A549 (cell line): ENCODE measurements around the gene RHEBL1. TPM values are rescaled to one million over a fixed set of nuclear protein-coding genes. Genes with fewer than 3 reads are reported as not detected.

ENCODE experiments used
- ATAC-seq, 2 experiments: fragments of 200-7000 bp in 1 of 2; fragments of >200 bp in 1 of 2; cut with Nextera tagmentation in 1 of 2; cut with Tn5 transposase in 1 of 2; 3 replicates each; pipeline versions ENCODE4 v1.8.0 to v1.9.1; 2018 to 2020; ENCODE audit warnings: mild to moderate bottlenecking in 1 of 2, moderate library complexity in 1 of 2
- CTCF ChIA-PET: fragments of 300-600 bp; sonication (Branson Sonifier 250); formaldehyde crosslinking; extraction: SDS; loops from one replicate; lab custom pipeline; 2021; ENCODE audit warnings: antibody characterized with exemption, inconsistent platforms; lab: Yijun Ruan, JAX
- POLR2A ChIA-PET: fragments of 350-600 bp; formaldehyde crosslinking; extraction: SDS; loops from one replicate; lab custom pipeline; 2021; ENCODE audit warnings: antibody characterized with exemption, inconsistent platforms; lab: Yijun Ruan, JAX
- DNase-seq, 2 experiments: peaks; one replicate each; pipeline versions ENCODE4 v3.0.0 to v3.0.0-alpha.2; 2011 to 2016; ENCODE audit warnings: low read depth in 1 of 2, low spot score in 1 of 2
- FAIRE-seq: peaks from 2 replicates; lab custom pipeline; 2011; peaks lifted over from hg19 to GRCh38; lab: Jason Lieb, UNC
- H3K27ac ChIP-seq, 2 experiments: fragments of >200 bp; sonication (Bioruptor Twin); formaldehyde crosslinking; 3 replicates each; pipeline ENCODE4 v1.5.1; 2016 to 2017
- H3K4me1 ChIP-seq: fragments of >200 bp; sonication (Bioruptor Twin); formaldehyde crosslinking; 3 replicates; pipeline ENCODE4 v1.6.1; 2016
- H3K4me2 ChIP-seq: fragments of >200 bp; sonication (Bioruptor Twin); formaldehyde crosslinking; 3 replicates; pipeline ENCODE4 v1.6.1; 2016
- H3K4me3 ChIP-seq: fragments of >200 bp; sonication (Bioruptor Twin); formaldehyde crosslinking; 3 replicates; pipeline ENCODE4 v1.5.1; 2016
- H3K9me3 ChIP-seq: fragments of >200 bp; sonication (Bioruptor Twin); formaldehyde crosslinking; 3 replicates; pipeline ENCODE4 v1.6.1; 2016
- CEBPB ChIP-seq, 2 experiments: fragments of >200 bp in 1 of 2; sonication (Bioruptor Twin) in 1 of 2; formaldehyde crosslinking in 1 of 2; IDR thresholded peaks; 2 replicates each; pipeline ENCODE4 v1.6.1; 2012 to 2016
- E2F6 ChIP-seq: IDR thresholded peaks from 2 replicates; pipeline ENCODE4 v1.6.1; 2012; ENCODE audit warnings: low read depth, borderline replicate concordance
- EHMT2 ChIP-seq: fragments of 200-600 bp; sonication (generic); IDR thresholded peaks from 2 replicates; pipeline ENCODE4 v1.6.1; 2016; ENCODE audit warnings: antibody characterized with exemption, low read depth, mild to moderate bottlenecking, moderate library complexity
- EP300 ChIP-seq, 2 experiments: fragments of >200 bp; sonication (Bioruptor Twin); formaldehyde crosslinking; IDR thresholded peaks; 2 replicates in 1 of 2; 3 replicates in 1 of 2; pipeline ENCODE4 v1.6.1; 2016 to 2017
- HDAC2 ChIP-seq: fragments of 200-600 bp; sonication (generic); IDR thresholded peaks from 2 replicates; pipeline ENCODE4 v1.6.1; 2016
- HES2 ChIP-seq: fragments of >200 bp; sonication (Bioruptor Twin); formaldehyde crosslinking; IDR thresholded peaks from 2 replicates; pipeline ENCODE4 v1.6.1; 2016
- HMGXB4 ChIP-seq: fragments of 250-450 bp; sonication (Bioruptor Pico); IDR thresholded peaks from 2 replicates; pipeline ENCODE4 v1.5.0; 2021; ENCODE audit warnings: mild to moderate bottlenecking, moderate library complexity, borderline replicate concordance
- HOXA7 ChIP-seq: fragments of 250-450 bp; sonication (Bioruptor Pico); IDR thresholded peaks from 2 replicates; pipeline ENCODE4 v1.5.0; 2020; ENCODE audit warnings: mild to moderate bottlenecking, moderate library complexity
- HOXB13 ChIP-seq: fragments of 250-450 bp; sonication (Bioruptor Pico); IDR thresholded peaks from 2 replicates; pipeline ENCODE4 v1.5.0; 2020; ENCODE audit warnings: low read depth, mild to moderate bottlenecking, moderate library complexity
- HOXB5 ChIP-seq: fragments of 250-450 bp; sonication (Bioruptor Pico); IDR thresholded peaks from 2 replicates; pipeline ENCODE4 v1.5.0; 2020; ENCODE audit warnings: mild to moderate bottlenecking, moderate library complexity
- JUNB ChIP-seq: fragments of >200 bp; sonication (Bioruptor Twin); formaldehyde crosslinking; IDR thresholded peaks from 2 replicates; pipeline ENCODE4 v1.6.1; 2016
- KDM5A ChIP-seq: fragments of 200-600 bp; sonication (generic); IDR thresholded peaks from 2 replicates; pipeline ENCODE4 v1.6.1; 2016; ENCODE audit warnings: antibody characterized with exemption, mild to moderate bottlenecking
- MAZ ChIP-seq: fragments of 150-350 bp; IDR thresholded peaks from 2 replicates; pipeline ENCODE4 v1.6.1; 2014; ENCODE audit warnings: antibody characterized with exemption, low read depth, low read length, borderline replicate concordance
- MYC ChIP-seq: IDR thresholded peaks from 2 replicates; pipeline ENCODE4 v1.6.1; 2012; ENCODE audit warnings: mild to moderate bottlenecking, inconsistent platforms, low read length, improper control_type of control experiment, borderline replicate concordance
- PHF8 ChIP-seq: fragments of 200-600 bp; sonication (generic); IDR thresholded peaks from 2 replicates; pipeline ENCODE4 v1.6.1; 2016; ENCODE audit warnings: low read depth, mild to moderate bottlenecking, antibody characterized with exemption, moderate library complexity, borderline replicate concordance
- POLR2A ChIP-seq: IDR thresholded peaks from 2 replicates; pipeline ENCODE4 v1.6.1; 2012; ENCODE audit warnings: mild to moderate bottlenecking, low read length
- RCOR1 ChIP-seq: fragments of 150-350 bp; IDR thresholded peaks from 2 replicates; pipeline ENCODE4 v1.6.1; 2014; ENCODE audit warnings: antibody characterized with exemption, low read length, low read depth
- REST ChIP-seq: fragments of 200-600 bp; sonication (generic); IDR thresholded peaks from 2 replicates; pipeline ENCODE4 v1.6.1; 2016; ENCODE audit warnings: antibody characterized with exemption, mild to moderate bottlenecking, moderate library complexity
- SREBF2 ChIP-seq: fragments of 450-650 bp; IDR thresholded peaks from 2 replicates; pipeline ENCODE4 v1.6.1; 2014; ENCODE audit warnings: mild to moderate bottlenecking, moderate library complexity
- TP53 ChIP-seq: fragments of 250-450 bp; sonication (Bioruptor Pico); IDR thresholded peaks from 2 replicates; pipeline ENCODE4 v1.5.0; 2021; ENCODE audit warnings: mild to moderate bottlenecking, moderate library complexity
- USF2 ChIP-seq: fragments of 450-650 bp; IDR thresholded peaks from 2 replicates; pipeline ENCODE4 v1.6.1; 2014; ENCODE audit warnings: antibody characterized with exemption
- ZC3H11A ChIP-seq: fragments of 450-650 bp; IDR thresholded peaks from 2 replicates; pipeline ENCODE4 v1.6.1; 2014; ENCODE audit warnings: antibody characterized with exemption, mild to moderate bottlenecking
- ZNF302 ChIP-seq: fragments of 250-450 bp; sonication (Bioruptor Pico); IDR thresholded peaks from 2 replicates; pipeline ENCODE4 v1.9.0; 2021; ENCODE audit warnings: inconsistent platforms, mild to moderate bottlenecking, moderate library complexity
- WGBS: methylation state at CpG from one replicate; pipeline ENCODE4 v1.1.6; 2017; ENCODE audit errors: missing lambda C conversion rate; 5-methylcytosine and 5-hydroxymethylcytosine counted together
- polyA plus RNA-seq, 4 experiments: library from polyadenylated mRNA; depleted of rRNA in 3 of 4; stranded (reverse); fragments of >200 nt; fragmentation: RNase III in 1 of 4; extraction: RNeasy Plus Mini Kit Qiagen cat#74134 plus additional on column Dnase treatment in 1 of 4; gene quantifications; 2 replicates in 3 of 4; 3 replicates in 1 of 4; pipeline ENCODE4 v1.2.3, GENCODE V29; 2011 to 2017

RHEBL1 gene
- polyA plus RNA-seq, 2 of the 4 experiments (the other 2 are of a cell fraction) = 2.1 to 4.0 TPM

- no peaks in the 10 kb centered on the region for H3K9me3 ChIP-seq
- H3K4me2 ChIP-seq = no peak overlapping the region
- no peak overlapping the region for H3K4me3 ChIP-seq
- ChIA-PET POLR2A (no interaction called here), CTCF (interaction anchor here (1.0 to 5.2 kb wide), 6 partner anchors 10 to 97 kb away, joined by 3 to 33 read pairs (median 4); no protein-coding TSS in a partner anchor)
- no peak for ATAC-seq
- TF ChIP-seq CEBPB (IDR thresholded peaks at IDR 0.05) (no peak), HOXA7 (CRISPR knock-in tag) (no peak), HOXB5 (CRISPR knock-in tag) (no peak), E2F6 (no peak), MYC (no peak), HDAC2 (no peak), EP300 (IDR thresholded peaks at IDR 0.05) (no peak), HOXB13 (CRISPR knock-in tag) (no peak)
- H3K27ac ChIP-seq = no peak overlapping the region
- no peak for FAIRE-seq
- H3K4me1 ChIP-seq = peaks cover 14% of the 10 kb centered on the region
- no peak for DNase-seq
- WGBS = 95% methylated on average over 13 of the region's 15 CpGs
Measured at GRCh38 chr12:49022558-49023178, 47.1 kb downstream of the RHEBL1 start.

GRCh38 chr12:49021292-49021915 is 48.4 kb downstream of the RHEBL1 start:
- ChIA-PET CTCF (interaction anchor here (1.0 to 5.2 kb wide), 12 partner anchors 10 to 214 kb away, joined by 3 to 33 read pairs (median 6); partner anchors contain the start of gene WNT1), POLR2A (no interaction called here)
- ATAC-seq (no peak), FAIRE-seq (no peak), DNase-seq (no peak)
- Histone ChIP-seq H3K27ac (no peak overlapping the region), H3K4me2 (no peak overlapping the region), H3K4me3 (no peak overlapping the region), H3K9me3 (no peaks in the 10 kb centered on the region), H3K4me1 (peaks cover 22% of the 10 kb centered on the region)
- no peak for TF ChIP-seq EHMT2
- no peak for TF ChIP-seq HOXB5 (CRISPR knock-in tag)
- TF ChIP-seq PHF8 = no peak
- TF ChIP-seq POLR2A = no peak
- no peak for TF ChIP-seq ZC3H11A
- TF ChIP-seq HMGXB4 = no peak
- TF ChIP-seq USF2 = no peak
- TF ChIP-seq KDM5A = no peak
- TF ChIP-seq MAZ = no peak
- TF ChIP-seq HES2 = no peak
- no peak for TF ChIP-seq TP53 (CRISPR knock-in tag)
- no peak for TF ChIP-seq ZNF302 (CRISPR knock-in tag)
- TF ChIP-seq SREBF2 = no peak
- no peak for TF ChIP-seq REST
- no peak for TF ChIP-seq RCOR1
- no peak for TF ChIP-seq JUNB
- TF ChIP-seq HOXA7 (CRISPR knock-in tag) = no peak
- no peak for TF ChIP-seq EP300 (IDR thresholded peaks at IDR 0.05)
- TF ChIP-seq E2F6 = no peak
- 88% methylated on average over 11 of the region's 11 CpGs for WGBS
